ENCODE measurements around the gene ADA. TPM values are rescaled to one million over a fixed set of nuclear protein-coding genes. Genes with fewer than 3 reads are reported as not detected.

ADA gene
- total and polyA plus RNA-seq, 2 of the 4 experiments (the other 2 are of a cell fraction): 8.1 to 11.0 TPM

DNA sequence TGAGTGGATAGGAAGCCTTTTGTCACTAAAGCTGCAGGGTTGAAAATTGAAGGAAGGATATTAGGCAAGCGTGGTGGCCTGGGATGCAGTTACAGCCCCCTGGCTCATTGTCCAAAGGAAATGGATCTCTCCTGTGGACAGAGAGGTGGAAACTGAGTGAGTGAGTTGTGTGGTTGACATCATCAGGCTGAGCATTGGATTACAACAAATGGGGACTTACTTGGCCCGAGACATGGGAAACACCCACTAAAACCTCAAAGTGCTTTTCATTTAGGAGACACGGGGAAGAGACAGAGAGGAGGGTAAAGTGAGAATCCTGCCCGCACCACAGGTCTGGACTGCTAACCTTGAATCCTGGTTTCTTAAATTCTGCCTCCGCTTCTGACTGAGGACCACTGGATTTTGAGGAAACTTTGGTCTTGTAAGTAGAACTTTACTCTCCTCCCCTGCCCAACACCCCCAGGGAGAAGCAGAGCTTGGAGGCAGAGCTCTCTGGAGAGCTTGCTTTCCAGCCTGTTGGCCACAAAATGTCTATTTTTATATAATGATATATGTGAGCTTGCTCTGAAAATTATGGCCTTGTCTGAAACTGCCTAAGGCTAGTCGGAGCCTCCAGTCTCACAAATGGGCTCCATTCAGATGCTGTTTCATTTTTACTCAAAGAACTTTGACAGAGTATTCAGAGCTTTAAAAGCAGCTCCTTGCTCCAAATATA lies 69.0 kb downstream of the ADA start, which contains the start of gene PKIG:
Gene PKIG, plus strand, starts transcription at position 269 of the 715 bp plus-strand sequence. CDS start 31,978 bp downstream, outside the sequence.
- H4K20me1 ChIP-seq (ENCODE audit: insufficient read depth, low read length): peaks cover 3% of the 10 kb centered on the region; the same call in 1 of the 2 replicates
- peaks cover 28% of the 10 kb centered on the region for H3K4me1 ChIP-seq (ENCODE audit: control insufficient read depth, insufficient read depth, low read length)
- H3K14ac ChIP-seq (replicated peaks; ENCODE audit: low read depth, low read length): peak within 1 kb of the TSS; percentile 96
- peak within 1 kb of the TSS; percentile 79 for H2AFZ ChIP-seq (replicated peaks; ENCODE audit: low read length, poor library complexity)
- H4K91ac ChIP-seq (ENCODE audit: insufficient read depth, low read depth, low read length): peak within 1 kb of the TSS; percentile 94
- peak within 1 kb of the TSS; percentile 53 for H2BK5ac ChIP-seq (ENCODE audit: low read depth, low read length, poor library complexity, severe bottlenecking)
- no peaks in the 10 kb centered on the region for H3K36me3 ChIP-seq (ENCODE audit: control insufficient read depth, insufficient read depth, low read length)
- H3K23ac ChIP-seq (ENCODE audit: low read depth, low read length): peak within 1 kb of the TSS; percentile 92
- no peaks in the 10 kb centered on the region for H3K9me3 ChIP-seq (ENCODE audit: control insufficient read depth, insufficient read depth, low read length)
- BruUV-seq (replicated peaks): TSS peak; percentile 63
- POLR2A ChIA-PET (ENCODE audit: unreplicated experiment): interaction anchor here (0.7 to 1.0 kb wide), 2 partner anchors 9 to 20 kb away, joined by 3 read pairs; no protein-coding TSS in a partner anchor
- H2AK5ac ChIP-seq (ENCODE audit: low read depth, low read length): peak within 1 kb of the TSS; percentile 91
- H3K27me3 ChIP-seq (ENCODE audit: control insufficient read depth, insufficient read depth, low read length): no peaks in the 10 kb centered on the region
- peak within 1 kb of the TSS; percentile 50 for H3K4me3 ChIP-seq (ENCODE audit: insufficient read depth, low read depth, low read length)
- H2BK15ac ChIP-seq (ENCODE audit: low read depth, low read length): peak within 1 kb of the TSS; percentile 91; the same call in 2 of the 3 replicates
- peaks cover 28% of the 10 kb centered on the region for H3K9me1 ChIP-seq (ENCODE audit: insufficient read depth, low read length)
- in situ Hi-C loops (cut with MboI; ENCODE audit: low sequenced_read_pairs) (no loop called here), dilution Hi-C loops (cut with HindIII; ENCODE audit: low sequenced_read_pairs, unreplicated experiment) (no loop called here), intact Hi-C loops (cut with micrococcal nuclease) (no loop called here)
- H3K79me1 ChIP-seq (ENCODE audit: low read depth in 1 of 2, low read length in 2 of 2): peaks cover 13 to 63% of the 10 kb centered on the region in 2 experiments; a peak in 3 of 4 replicates
- H3K56ac ChIP-seq (ENCODE audit: extremely low read depth, insufficient read depth, low read length): peak within 1 kb of the TSS; percentile 92
- peak within 1 kb of the TSS; percentile 82 for H3K9ac ChIP-seq (ENCODE audit: low read depth, low read length)
- CTCF ChIA-PET: interaction anchor here (0.9 to 1.2 kb wide), 2 partner anchors 16 to 20 kb away, joined by 3 read pairs; no protein-coding TSS in a partner anchor
- peak within 1 kb of the TSS; percentile 79 for H3K4me2 ChIP-seq (ENCODE audit: low read depth, low read length)
- H3K18ac ChIP-seq (ENCODE audit: low read depth, low read length): peak within 1 kb of the TSS; percentile 96
- peak within 1 kb of the TSS; percentile 80 for H3K27ac ChIP-seq (ENCODE audit: insufficient read depth, low read length)
- peak within 1 kb of the TSS; percentile 96 for H3K4ac ChIP-seq (ENCODE audit: low read depth, low read length)
- peak within 1 kb of the TSS; percentile 81 for H2AK9ac ChIP-seq (replicated peaks; ENCODE audit: low read depth, low read length, poor library complexity)
- H2BK120ac ChIP-seq (ENCODE audit: low read depth, low read length): peak within 1 kb of the TSS; percentile 88
- 50% methylated on average over 1 of the region's 6 CpGs; no CpG with 5 or more reads in 1 of the 2 experiments for WGBS, 2 experiments (ENCODE audit: extremely low coverage in 2 of 2, insufficient read length in 1 of 2)
- peak; percentile 68 for ATAC-seq (ENCODE audit: low read depth)
- H4K8ac ChIP-seq (ENCODE audit: low read depth in 2 of 2, low read length in 2 of 2): peak within 1 kb of the TSS; percentile 2 to 89
- peak; percentile 90 for DNase-seq
- H4K5ac ChIP-seq (ENCODE audit: low read depth, low read length): peak within 1 kb of the TSS; percentile 94
- peak within 1 kb of the TSS; percentile 91 for H2BK20ac ChIP-seq (ENCODE audit: low read depth, low read length)
- TF ChIP-seq FOS (IDR thresholded peaks at IDR 0.05; ENCODE audit: low read depth, low read length) (no peak), RFX5 (IDR thresholded peaks at IDR 0.05; ENCODE audit: low read depth, low read length) (no peak), MAZ (IDR thresholded peaks at IDR 0.05; ENCODE audit: borderline replicate concordance, low read depth, low read length) (no peak), POLR2A (IDR thresholded peaks at IDR 0.05; ENCODE audit: low read depth, low read length) (peak; percentile 26; the same call in 1 of the 2 replicates), SMC3 (IDR thresholded peaks at IDR 0.05; ENCODE audit: low read depth, low read length) (no peak), CHD1 (IDR thresholded peaks at IDR 0.05; ENCODE audit: low read depth, low read length) (no peak), BHLHE40 (IDR thresholded peaks at IDR 0.05; ENCODE audit: low read depth, low read length) (no peak; the same call in 1 of the 2 replicates), MAFK (IDR thresholded peaks at IDR 0.05; ENCODE audit: low read depth, low read length) (no peak), RCOR1 (IDR thresholded peaks at IDR 0.05; ENCODE audit: insufficient replicate concordance, low read length) (no peak), NFE2L2 (IDR thresholded peaks at IDR 0.05; ENCODE audit: low read depth, low read length) (no peak), RAD21 (IDR thresholded peaks at IDR 0.05; ENCODE audit: low read length) (no peak), CEBPB (IDR thresholded peaks at IDR 0.05; ENCODE audit: low read depth, low read length) (peak; percentile 45; the same call in 1 of the 2 replicates), MXI1 (IDR thresholded peaks at IDR 0.05; ENCODE audit: borderline replicate concordance, low read depth, low read length) (no peak), USF2 (IDR thresholded peaks at IDR 0.05; ENCODE audit: low read depth, low read length) (no peak)
- TF ChIP-seq, protein P1, sequence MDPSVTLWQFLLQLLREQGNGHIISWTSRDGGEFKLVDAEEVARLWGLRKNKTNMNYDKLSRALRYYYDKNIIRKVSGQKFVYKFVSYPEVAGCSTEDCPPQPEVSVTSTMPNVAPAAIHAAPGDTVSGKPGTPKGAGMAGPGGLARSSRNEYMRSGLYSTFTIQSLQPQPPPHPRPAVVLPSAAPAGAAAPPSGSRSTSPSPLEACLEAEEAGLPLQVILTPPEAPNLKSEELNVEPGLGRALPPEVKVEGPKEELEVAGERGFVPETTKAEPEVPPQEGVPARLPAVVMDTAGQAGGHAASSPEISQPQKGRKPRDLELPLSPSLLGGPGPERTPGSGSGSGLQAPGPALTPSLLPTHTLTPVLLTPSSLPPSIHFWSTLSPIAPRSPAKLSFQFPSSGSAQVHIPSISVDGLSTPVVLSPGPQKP (IDR thresholded peaks at IDR 0.05; ENCODE audit: borderline replicate concordance, low read depth, low read length): no peak
